ENCODE measurements around the gene MDM1. TPM values are rescaled to one million over a fixed set of nuclear protein-coding genes. Genes with fewer than 3 reads are reported as not detected.

MDM1 gene
- total and polyA plus RNA-seq, 8 donors, result 3.9 to 41.4 (median 12.0) TPM

DNA sequence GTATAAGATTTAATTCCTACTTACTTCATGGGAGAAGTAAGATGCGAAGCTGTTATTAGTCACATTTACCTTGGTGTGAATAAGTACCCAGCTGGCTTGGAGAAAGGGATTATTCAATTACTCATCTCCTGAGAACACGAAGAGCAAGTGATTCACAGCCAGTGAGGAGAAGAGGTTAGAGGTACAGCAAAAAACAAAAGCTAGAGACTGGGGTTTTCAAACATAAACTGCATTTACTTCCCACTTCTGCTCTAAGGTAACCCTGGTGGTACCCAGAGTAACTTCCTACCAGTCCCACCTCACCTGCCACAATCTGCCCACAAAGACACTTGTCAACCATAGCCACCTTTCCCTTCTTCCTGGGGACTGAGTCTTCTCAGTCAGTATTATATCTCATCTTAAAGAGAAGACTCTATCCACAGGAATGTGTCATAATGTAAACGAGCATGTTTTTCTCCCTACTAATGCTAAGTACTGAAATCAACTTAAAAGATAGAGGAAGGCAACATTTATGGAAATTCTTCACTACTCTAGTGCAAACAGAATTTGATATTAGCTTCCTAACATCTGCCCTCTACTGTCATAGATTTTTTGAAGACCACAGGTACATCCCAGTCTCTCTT lies 72.7 kb downstream of the MDM1 start:
- Histone ChIP-seq H3K9me3 (no peaks in the 10 kb centered on the region), H3K4me3 (no peak overlapping the region), H3K27me3 (no peaks in the 10 kb centered on the region), H3K27ac (no peak overlapping the region), H3K4me1 (no peaks in the 10 kb centered on the region), H3K36me3 (no peaks in the 10 kb centered on the region)
- intact Hi-C loops (cut with DNase I; ENCODE audit: low total_unique reads), result no loop called here
- TF ChIP-seq POLR2A (IDR thresholded peaks at IDR 0.05), result no peak
- TF ChIP-seq POLR2AphosphoS5 (IDR thresholded peaks at IDR 0.05), result no peak
- TF ChIP-seq, protein P1, sequence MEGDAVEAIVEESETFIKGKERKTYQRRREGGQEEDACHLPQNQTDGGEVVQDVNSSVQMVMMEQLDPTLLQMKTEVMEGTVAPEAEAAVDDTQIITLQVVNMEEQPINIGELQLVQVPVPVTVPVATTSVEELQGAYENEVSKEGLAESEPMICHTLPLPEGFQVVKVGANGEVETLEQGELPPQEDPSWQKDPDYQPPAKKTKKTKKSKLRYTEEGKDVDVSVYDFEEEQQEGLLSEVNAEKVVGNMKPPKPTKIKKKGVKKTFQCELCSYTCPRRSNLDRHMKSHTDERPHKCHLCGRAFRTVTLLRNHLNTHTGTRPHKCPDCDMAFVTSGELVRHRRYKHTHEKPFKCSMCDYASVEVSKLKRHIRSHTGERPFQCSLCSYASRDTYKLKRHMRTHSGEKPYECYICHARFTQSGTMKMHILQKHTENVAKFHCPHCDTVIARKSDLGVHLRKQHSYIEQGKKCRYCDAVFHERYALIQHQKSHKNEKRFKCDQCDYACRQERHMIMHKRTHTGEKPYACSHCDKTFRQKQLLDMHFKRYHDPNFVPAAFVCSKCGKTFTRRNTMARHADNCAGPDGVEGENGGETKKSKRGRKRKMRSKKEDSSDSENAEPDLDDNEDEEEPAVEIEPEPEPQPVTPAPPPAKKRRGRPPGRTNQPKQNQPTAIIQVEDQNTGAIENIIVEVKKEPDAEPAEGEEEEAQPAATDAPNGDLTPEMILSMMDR (IDR thresholded peaks at IDR 0.05), result no peak
- no peak for TF ChIP-seq EP300 (IDR thresholded peaks at IDR 0.05)
- 66 to 74% (median 66%) methylated on average over 3 of the region's 3 CpGs for WGBS, 5 donors
- no peak for DNase-seq

DNA sequence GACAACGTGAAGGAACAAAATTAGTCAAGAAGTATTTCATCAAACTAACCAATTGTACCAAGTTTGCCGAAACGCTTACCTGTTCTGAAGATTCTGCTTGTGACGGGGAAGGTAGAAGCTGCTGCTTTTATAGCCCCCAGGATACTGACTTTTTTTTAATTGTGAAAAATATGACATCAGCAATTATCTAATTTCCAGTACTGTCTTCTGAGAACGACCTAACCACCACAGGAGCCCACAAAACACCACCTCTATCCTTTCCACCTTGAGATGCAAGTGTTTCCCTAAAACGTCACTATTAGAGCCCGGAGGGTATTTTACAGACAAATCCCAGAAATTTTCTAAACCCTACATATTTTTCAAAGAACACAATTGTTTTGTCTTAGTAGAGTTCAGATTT lies 78.7 kb downstream of the MDM1 start, which contains the start of gene IL22:
Gene IL22, minus strand, starts transcription at position 101 of the 400 bp plus-strand sequence. CDS start 156 bp downstream, outside the sequence.
- H3K27me3 ChIP-seq, result peaks cover 0 to 3% (median 0%) of the 10 kb centered on the region in 3 donors
- no peaks in the 10 kb centered on the region for H3K36me3 ChIP-seq
- H3K4me1 ChIP-seq, result no peaks in the 10 kb centered on the region
- intact Hi-C loops (cut with DNase I; ENCODE audit: low total_unique reads), result no loop called here
- H3K4me3 ChIP-seq, result no peak within 1 kb of the TSS
- TF ChIP-seq, protein P1 (IDR thresholded peaks at IDR 0.05), result no peak
- TF ChIP-seq EP300 (IDR thresholded peaks at IDR 0.05) (no peak), POLR2AphosphoS5 (IDR thresholded peaks at IDR 0.05) (no peak), POLR2A (IDR thresholded peaks at IDR 0.05) (no peak)
- DNase-seq, result no peak
- no peak within 1 kb of the TSS for H3K27ac ChIP-seq
- no peaks in the 10 kb centered on the region for H3K9me3 ChIP-seq
- 87 to 93% (median 90%) methylated on average over 7 of the region's 7 CpGs for WGBS, 5 donors

DNA sequence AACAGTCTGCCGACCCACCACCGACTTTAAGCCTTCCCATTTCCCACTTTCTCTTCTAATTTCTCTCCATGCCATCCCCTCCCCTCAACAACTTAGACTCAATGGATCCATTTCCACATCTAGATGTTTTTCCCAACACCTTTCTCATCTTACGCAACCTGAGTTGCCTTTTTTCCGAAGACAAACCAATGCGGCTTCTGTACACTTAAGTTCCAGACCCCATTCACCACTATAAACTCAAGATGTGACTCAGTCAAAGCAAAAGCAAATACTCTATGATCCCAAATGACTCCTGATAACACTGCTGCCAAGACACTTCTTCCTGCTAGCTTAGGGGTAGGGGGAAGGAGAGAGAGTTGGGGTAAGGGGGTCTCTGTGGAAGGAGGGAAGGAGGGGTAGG lies 80.1 kb downstream of the MDM1 start:
- H3K27me3 ChIP-seq, result peaks cover 0 to 3% (median 0%) of the 10 kb centered on the region in 3 donors
- intact Hi-C loops (cut with DNase I; ENCODE audit: low total_unique reads), result no loop called here
- H3K9me3 ChIP-seq, result no peaks in the 10 kb centered on the region
- no peaks in the 10 kb centered on the region for H3K4me1 ChIP-seq
- no peak overlapping the region for H3K27ac ChIP-seq
- DNase-seq, result no peak
- no peak overlapping the region for H3K4me3 ChIP-seq
- H3K36me3 ChIP-seq, result no peaks in the 10 kb centered on the region
- WGBS, 5 donors, result 88 to 91% (median 90%) methylated on average over 5 of the region's 5 CpGs
- TF ChIP-seq POLR2A (IDR thresholded peaks at IDR 0.05) (no peak), POLR2AphosphoS5 (IDR thresholded peaks at IDR 0.05) (no peak), EP300 (IDR thresholded peaks at IDR 0.05) (no peak)
- TF ChIP-seq, protein P1 (IDR thresholded peaks at IDR 0.05), result no peak

DNA sequence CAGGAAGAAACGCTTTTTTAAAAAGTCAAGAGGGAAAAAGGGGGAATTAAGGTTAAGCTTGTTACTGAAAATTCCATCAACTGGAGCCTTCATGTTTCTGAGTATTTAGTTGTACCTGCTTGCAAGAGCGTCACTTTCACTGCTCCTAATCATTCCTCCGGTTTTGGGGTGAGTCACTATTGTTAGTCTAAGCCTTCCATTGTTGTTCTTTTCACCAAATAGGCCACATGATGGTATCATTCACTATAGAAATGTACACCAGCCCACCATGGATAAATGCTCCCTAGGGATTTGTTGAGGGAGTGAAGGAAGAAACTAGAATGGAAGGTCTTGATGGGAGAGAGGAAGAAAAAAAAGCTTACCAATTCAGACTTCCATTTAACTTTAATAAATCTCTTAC lies 81.7 kb downstream of the MDM1 start:
- Histone ChIP-seq H3K27me3 (peaks cover 0 to 3% (median 0%) of the 10 kb centered on the region in 3 donors), H3K4me3 (no peak overlapping the region), H3K9me3 (no peaks in the 10 kb centered on the region), H3K27ac (no peak overlapping the region), H3K4me1 (peaks cover 3 to 10% (median 5%) of the 10 kb centered on the region in 4 donors), H3K36me3 (no peaks in the 10 kb centered on the region)
- WGBS, 5 donors, result 57 to 78% (median 70%) methylated on average over 3 of the region's 3 CpGs
- TF ChIP-seq POLR2AphosphoS5 (IDR thresholded peaks at IDR 0.05), result no peak
- TF ChIP-seq POLR2A (IDR thresholded peaks at IDR 0.05), result no peak
- no peak for TF ChIP-seq EP300 (IDR thresholded peaks at IDR 0.05)
- TF ChIP-seq, protein P1 (IDR thresholded peaks at IDR 0.05), result no peak
- DNase-seq, result no peak
- intact Hi-C loops (cut with DNase I; ENCODE audit: low total_unique reads), result no loop called here

All from stomach (tissue), 9 donors.